SJCRH30 (cell line): Measurements from ENCODE around the gene DNMT1. TPM values are rescaled to one million over a fixed set of nuclear protein-coding genes. Genes with fewer than 3 reads are reported as not detected.

Experiments
- DNase-seq, 2 experiments: peaks; one replicate each; pipeline ENCODE4 v3.0.0-alpha.2; 2015 to 2020
- H3K27ac ChIP-seq: fragments of 250-450 bp; sonication (Bioruptor Pico); 2 replicates; pipeline ENCODE4 v1.5.1; 2020; ENCODE audit warnings: mild to moderate bottlenecking, moderate library complexity
- H3K27me3 ChIP-seq: fragments of 250-450 bp; sonication (Bioruptor Pico); 2 replicates; pipeline ENCODE4 v1.5.1; 2020; ENCODE audit warnings: mild to moderate bottlenecking, moderate library complexity
- H3K36me3 ChIP-seq: fragments of 250-450 bp; sonication (Bioruptor Pico); 2 replicates; pipeline ENCODE4 v1.5.1; 2020; ENCODE audit warnings: mild to moderate bottlenecking, moderate library complexity
- H3K4me1 ChIP-seq: fragments of 250-450 bp; sonication (Bioruptor Pico); 2 replicates; pipeline ENCODE4 v1.5.1; 2020; ENCODE audit warnings: mild to moderate bottlenecking, moderate library complexity
- H3K4me3 ChIP-seq: fragments of 250-450 bp; sonication (Bioruptor Pico); 2 replicates; pipeline ENCODE4 v1.5.1; 2020; ENCODE audit warnings: mild to moderate bottlenecking, moderate library complexity
- H3K9me3 ChIP-seq: fragments of 250-450 bp; sonication (Bioruptor Pico); replicated peaks from 2 replicates; pipeline ENCODE4 v1.5.1; 2020; ENCODE audit warnings: mild to moderate bottlenecking, moderate library complexity
- total RNA-seq: library from RNA; depleted of rRNA; stranded (reverse); fragments of >200 nt; shearing (Covaris generic); gene quantifications from 2 replicates; pipeline ENCODE4 v1.2.3, GENCODE V29; 2014

The DNMT1 gene
- total RNA-seq, 1 experiment from 2014 or later = 151 TPM

DNA sequence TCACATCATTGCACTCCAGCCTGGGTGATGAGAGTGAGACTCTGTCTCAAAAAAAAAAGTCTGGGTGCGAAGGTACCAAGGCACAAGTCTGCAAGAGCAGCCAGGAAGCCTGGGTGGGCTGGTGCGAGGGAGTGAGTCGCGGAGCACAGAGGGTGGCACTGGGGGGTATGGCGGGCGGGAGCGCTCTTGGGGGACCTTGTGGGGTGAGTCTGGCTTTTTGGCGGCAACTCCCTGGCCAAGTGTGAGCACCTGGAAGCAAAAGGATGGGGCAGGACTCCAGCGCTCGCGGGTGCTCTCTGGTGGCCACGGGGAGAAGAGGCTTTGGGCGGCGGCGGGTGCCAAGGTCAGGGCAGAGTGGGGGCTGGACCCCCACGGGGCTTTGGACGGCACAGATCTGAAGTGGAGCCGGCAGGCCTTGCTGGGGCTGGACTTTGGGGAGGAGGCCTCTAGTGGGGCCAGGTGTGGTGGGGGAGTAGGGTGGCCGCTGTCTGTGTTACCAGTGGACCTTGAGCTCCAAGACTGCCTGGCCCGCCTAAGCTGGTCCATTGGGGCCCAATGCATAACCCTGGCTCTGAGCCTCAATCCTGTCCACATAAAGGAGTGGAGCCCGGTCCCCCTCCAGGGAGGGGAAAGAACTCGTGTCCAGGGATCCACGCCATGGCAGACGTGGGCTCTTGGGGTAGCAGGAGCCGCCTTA, 81.7 kb downstream of the DNMT1 start:
- Histone ChIP-seq H3K36me3 (peaks cover 74% of the 10 kb centered on the region), H3K27ac (no peak overlapping the region), H3K4me1 (no peaks in the 10 kb centered on the region), H3K4me3 (no peak overlapping the region), H3K9me3 (no peaks in the 10 kb centered on the region), H3K27me3 (no peaks in the 10 kb centered on the region)
- no peak for DNase-seq

GRCh38 chr19:10112037-10112761, 82.6 kb downstream of the DNMT1 start:
- no peaks in the 10 kb centered on the region for H3K27me3 ChIP-seq
- no peak overlapping the region for H3K4me3 ChIP-seq
- no peaks in the 10 kb centered on the region for H3K9me3 ChIP-seq
- peaks cover 74% of the 10 kb centered on the region for H3K36me3 ChIP-seq
- DNase-seq = no peak
- H3K27ac ChIP-seq = no peak overlapping the region
- 0 out of 2 replicates have a peak, but pooled peaks cover 3% of the 10 kb centered on the region for H3K4me1 ChIP-seq

DNA sequence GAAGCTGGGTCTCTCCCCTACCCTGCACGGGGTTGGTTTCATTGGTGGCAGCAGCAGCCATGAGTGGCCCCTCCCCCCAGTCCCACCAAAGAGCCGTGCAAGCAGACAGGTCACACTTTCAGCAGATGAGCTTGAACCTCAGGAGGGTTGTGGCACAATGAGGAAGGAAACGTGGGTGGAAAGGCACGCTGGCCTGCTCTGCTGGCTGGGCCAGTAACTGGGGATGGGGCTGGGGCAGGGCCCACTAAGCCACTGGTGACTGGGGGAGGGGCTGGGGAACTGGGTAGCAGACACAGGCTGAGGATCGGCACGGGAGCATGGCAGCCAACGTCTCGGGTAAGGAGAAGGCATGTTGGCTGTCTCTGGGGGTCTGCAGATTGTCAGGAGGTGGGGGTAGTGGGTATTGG, 83.3 kb downstream of the DNMT1 start, which contains the start of gene P2RY11:
Gene P2RY11 (plus strand): TSS at position 289 of the 407 bp plus-strand sequence. CDS start 29 bp downstream, at position 318.
- no peak within 1 kb of the TSS for H3K4me3 ChIP-seq
- H3K9me3 ChIP-seq = no peaks in the 10 kb centered on the region
- H3K27ac ChIP-seq = no peak within 1 kb of the TSS
- H3K36me3 ChIP-seq = peaks cover 68% of the 10 kb centered on the region
- H3K4me1 ChIP-seq = 0 out of 2 replicates have a peak, but pooled peaks cover 3% of the 10 kb centered on the region
- DNase-seq = no peak
- no peaks in the 10 kb centered on the region for H3K27me3 ChIP-seq

GRCh38 chr19:10110972-10111317, 83.8 kb downstream of the DNMT1 start:
- Histone ChIP-seq H3K9me3 (no peaks in the 10 kb centered on the region), H3K27me3 (no peaks in the 10 kb centered on the region), H3K27ac (no peak overlapping the region), H3K4me3 (no peak overlapping the region), H3K36me3 (peaks cover 63% of the 10 kb centered on the region), H3K4me1 (0 out of 2 replicates have a peak, but pooled peaks cover 3% of the 10 kb centered on the region)
- DNase-seq = no peak

GRCh38 chr19:10110076-10110971, 84.4 kb downstream of the DNMT1 start:
- H3K9me3 ChIP-seq = no peaks in the 10 kb centered on the region
- no peak overlapping the region for H3K27ac ChIP-seq
- H3K36me3 ChIP-seq = peaks cover 59% of the 10 kb centered on the region
- no peak overlapping the region for H3K4me3 ChIP-seq
- no peaks in the 10 kb centered on the region for H3K27me3 ChIP-seq
- H3K4me1 ChIP-seq = 0 out of 2 replicates have a peak, but pooled peaks cover 3% of the 10 kb centered on the region
- no peak for DNase-seq

DNA sequence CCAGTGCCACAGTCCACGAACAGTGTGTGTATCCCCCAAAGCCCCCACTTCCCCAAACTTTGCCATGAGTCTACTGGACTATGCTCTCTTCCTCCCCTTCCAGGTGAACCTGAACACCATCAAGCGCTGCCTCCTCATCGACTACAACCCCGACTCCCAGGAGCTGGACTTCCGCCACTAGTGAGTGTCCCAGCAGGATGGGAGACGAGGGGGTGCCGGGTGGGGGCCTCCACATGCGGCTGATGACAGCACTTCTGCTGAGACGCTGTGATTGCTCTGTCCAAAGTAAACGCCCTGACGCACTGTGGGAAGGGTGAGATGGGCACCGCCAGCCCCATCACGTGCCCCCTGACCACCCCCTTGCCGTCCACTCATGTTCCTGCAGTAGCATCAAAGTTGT, 85.2 kb downstream of the DNMT1 start:
- H3K4me1 ChIP-seq = 0 out of 2 replicates have a peak, but pooled peaks cover 3% of the 10 kb centered on the region
- H3K27ac ChIP-seq = no peak overlapping the region

DNA sequence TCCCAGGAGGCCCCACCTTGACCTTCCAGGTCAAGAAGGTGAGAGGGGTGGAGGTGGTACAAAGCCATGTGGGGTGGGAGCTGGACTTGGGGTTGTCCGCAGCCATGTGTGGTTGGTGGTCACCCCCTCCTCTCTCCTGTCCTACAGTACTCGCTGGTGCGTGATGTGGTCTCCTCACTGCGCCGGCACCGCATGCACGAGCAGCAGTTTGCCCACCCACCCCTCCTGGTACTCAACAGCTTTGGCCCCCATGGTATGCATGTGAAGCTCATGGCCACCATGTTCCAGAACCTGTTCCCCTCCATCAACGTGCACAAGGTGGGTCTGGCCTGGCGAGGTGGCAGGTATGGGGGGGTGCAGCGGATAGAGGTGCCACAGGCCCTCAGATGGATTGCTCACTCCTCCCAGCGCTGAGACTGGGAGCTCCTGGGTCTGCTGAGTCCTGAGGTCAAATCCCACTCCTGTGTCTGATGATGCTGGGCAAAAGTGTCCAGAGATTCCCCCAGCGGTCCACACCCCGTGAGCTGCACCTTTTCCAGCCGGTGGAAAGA, 86.9 kb downstream of the DNMT1 start:
- H3K27ac ChIP-seq = no peak overlapping the region
- no peaks in the 10 kb centered on the region for H3K27me3 ChIP-seq
- no peak for DNase-seq
- H3K36me3 ChIP-seq = peaks cover 46% of the 10 kb centered on the region
- H3K9me3 ChIP-seq = no peaks in the 10 kb centered on the region
- H3K4me1 ChIP-seq = 0 out of 2 replicates have a peak, but pooled peaks cover 3% of the 10 kb centered on the region
- no peak overlapping the region for H3K4me3 ChIP-seq

More for the DNA sequence above, 85.2 kb downstream of the DNMT1 start:
- Histone ChIP-seq H3K9me3 (no peaks in the 10 kb centered on the region), H3K27me3 (no peaks in the 10 kb centered on the region), H3K4me3 (no peak overlapping the region), H3K36me3 (peaks cover 52% of the 10 kb centered on the region)
- no peak for DNase-seq

- Histone ChIP-seq H3K36me3 (peaks cover 44% of the 10 kb centered on the region), H3K9me3 (no peaks in the 10 kb centered on the region), H3K27me3 (no peaks in the 10 kb centered on the region), H3K4me3 (peak overlapping the region; percentile 96), H3K27ac (no peak overlapping the region), H3K4me1 (0 out of 2 replicates have a peak, but pooled peaks cover 3% of the 10 kb centered on the region)
- DNase-seq = no peak
These were observed 87.5 kb downstream of the DNMT1 start for GRCh38 chr19:10107254-10107653.

GRCh38 chr19:10106100-10106936, 88.4 kb downstream of the DNMT1 start, which contains the start of gene PPAN:
PPAN (plus strand) TSS chr19:10106362; CDS start chr19:10106395, 33 bp downstream.
- Histone ChIP-seq H3K27me3 (no peaks in the 10 kb centered on the region), H3K9me3 (no peaks in the 10 kb centered on the region), H3K4me1 (0 out of 2 replicates have a peak, but pooled peaks cover 3% of the 10 kb centered on the region), H3K36me3 (peaks cover 39% of the 10 kb centered on the region), H3K4me3 (peak within 1 kb of the TSS; percentile 96), H3K27ac (peak within 1 kb of the TSS; percentile 88)
- peak; percentile 99 for DNase-seq

GRCh38 chr19:10105509-10106099, 89.1 kb downstream of the DNMT1 start:
- DNase-seq = no peak
- no peaks in the 10 kb centered on the region for H3K9me3 ChIP-seq
- no peak overlapping the region; the same call in 1 of the 2 replicates for H3K27ac ChIP-seq
- peak overlapping the region; percentile 96 for H3K4me3 ChIP-seq
- 0 out of 2 replicates have a peak, but pooled peaks cover 3% of the 10 kb centered on the region for H3K4me1 ChIP-seq
- H3K27me3 ChIP-seq = no peaks in the 10 kb centered on the region
- peaks cover 32% of the 10 kb centered on the region for H3K36me3 ChIP-seq

DNA sequence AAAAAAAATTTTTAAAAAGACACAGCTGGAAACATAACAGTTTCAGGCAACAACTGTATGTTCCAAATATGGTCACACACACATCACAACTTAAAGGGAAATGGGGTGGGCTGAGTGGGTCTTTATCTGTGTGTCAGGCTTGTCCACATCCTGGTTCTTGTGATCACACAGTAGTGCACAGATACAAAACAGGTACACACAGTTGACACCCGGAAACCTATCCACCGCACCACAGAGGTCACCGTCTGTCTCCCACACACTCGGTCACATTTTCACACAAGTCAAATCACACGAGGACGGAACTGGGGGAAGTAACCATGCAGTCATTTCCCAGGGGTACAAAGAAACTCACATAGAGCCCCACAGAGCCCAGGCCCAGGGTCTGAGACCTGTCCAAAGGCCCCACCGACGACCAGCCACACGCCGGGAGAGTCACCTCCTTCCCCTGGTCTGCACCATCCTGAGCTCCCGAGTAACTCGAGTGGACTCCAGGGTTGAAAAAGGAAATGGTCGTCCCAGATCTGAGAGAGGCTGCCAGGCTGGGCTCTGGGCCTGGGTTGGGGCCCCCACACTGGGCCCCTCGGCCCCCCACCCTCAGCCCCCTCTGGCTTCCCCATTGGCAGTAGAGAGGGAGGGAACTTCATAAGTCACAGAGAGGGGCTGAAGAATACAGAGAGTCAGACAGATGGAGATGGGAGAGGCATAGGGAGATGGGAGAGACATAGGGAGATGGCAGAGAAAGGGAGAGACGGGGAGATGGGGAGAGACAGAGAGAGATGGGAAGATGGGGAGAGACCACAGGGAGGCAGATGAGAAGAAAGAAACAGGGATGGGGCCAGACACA, 89.9 kb downstream of the DNMT1 start:
- H3K4me3 ChIP-seq = no peak overlapping the region
- no peak for DNase-seq
- H3K9me3 ChIP-seq = no peaks in the 10 kb centered on the region
- no peak overlapping the region for H3K27ac ChIP-seq
- H3K27me3 ChIP-seq = no peaks in the 10 kb centered on the region
- 0 out of 2 replicates have a peak, but pooled peaks cover 3% of the 10 kb centered on the region for H3K4me1 ChIP-seq
- peaks cover 25% of the 10 kb centered on the region for H3K36me3 ChIP-seq

DNA sequence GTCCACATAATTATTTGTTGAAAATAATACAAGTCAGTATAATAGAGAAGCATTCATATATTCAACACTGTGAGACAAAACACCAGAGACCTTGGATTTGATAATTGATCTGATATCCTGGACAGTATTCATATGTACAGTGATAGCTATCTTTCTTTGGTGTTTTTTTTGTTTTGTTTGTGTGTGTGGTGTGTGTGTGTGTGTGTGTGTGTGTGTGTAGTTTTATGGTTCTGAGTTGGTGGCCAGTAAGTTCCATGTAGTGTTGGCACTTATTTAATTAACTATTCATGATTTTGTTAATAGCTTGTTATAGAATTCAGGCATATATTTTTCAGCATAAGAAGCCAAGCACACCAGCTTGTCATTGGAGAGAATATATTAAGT, 90.6 kb downstream of the DNMT1 start:
- H3K27me3 ChIP-seq = no peaks in the 10 kb centered on the region
- no peak for DNase-seq

More for the DNA sequence above, 90.6 kb downstream of the DNMT1 start:
- Histone ChIP-seq H3K4me1 (0 out of 2 replicates have a peak, but pooled peaks cover 3% of the 10 kb centered on the region), H3K27ac (no peak overlapping the region), H3K36me3 (peaks cover 17% of the 10 kb centered on the region), H3K9me3 (no peaks in the 10 kb centered on the region), H3K4me3 (no peak overlapping the region)
